Measurements from ENCODE around the gene HAUS8. TPM values are rescaled to one million over a fixed set of nuclear protein-coding genes. Genes with fewer than 3 reads are reported as not detected.

The HAUS8 gene
- total and polyA plus RNA-seq, 10 of the 15 experiments (the other 5 are each of a cell fraction or from before 2014, with no cell fraction given) = 22.7 to 43.9 (median 34.4) TPM

DNA sequence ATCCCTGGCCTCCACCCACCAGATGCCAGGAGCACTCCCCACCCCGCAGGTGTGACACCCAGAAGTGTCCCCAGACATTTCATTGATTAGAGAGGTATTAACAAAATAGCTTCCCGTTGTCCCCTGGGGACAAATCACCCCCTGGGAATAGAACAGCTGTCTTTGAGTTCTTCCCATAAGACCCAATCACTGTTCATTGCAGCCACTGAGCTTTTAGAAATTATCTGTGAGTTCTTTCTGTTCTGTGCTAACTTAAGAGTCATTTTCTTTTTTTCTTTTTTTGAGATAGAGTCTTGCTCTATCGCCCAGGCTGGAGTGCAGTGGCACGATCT is 33.2 kb upstream of the HAUS8 start:
- DNase-seq (ENCODE audit: low read depth, low spot score) = no peak
- in situ Hi-C loops (cut with MboI) = no loop called here
- Histone ChIP-seq H3K4me2 (ENCODE audit: control insufficient read depth, insufficient read depth) (peak overlapping the region; percentile 13; the same call in 1 of the 2 replicates), H3K9me3 (replicated peaks; ENCODE audit: control insufficient read depth, insufficient read depth, low read length) (no peaks in the 10 kb centered on the region), H3K27me3 (replicated peaks in 1 of 2; ENCODE audit: control insufficient read depth in 2 of 2, insufficient read depth in 2 of 2, low read length in 1 of 2) (no peaks in the 10 kb centered on the region), H3K9ac (ENCODE audit: control insufficient read depth, insufficient read depth, low read length) (no peak overlapping the region), H4K20me1 (ENCODE audit: control insufficient read depth, insufficient read depth) (0 out of 2 replicates have a peak, but pooled peaks cover 2% of the 10 kb centered on the region), H2AFZ (ENCODE audit: control insufficient read depth, low read depth, low read length) (no peak overlapping the region), H3K4me1 (ENCODE audit: control insufficient read depth, insufficient read depth, low read length) (peaks cover 73% of the 10 kb centered on the region), H3K27ac (ENCODE audit: control insufficient read depth, insufficient read depth) (peak overlapping the region; percentile 61), H3K79me2 (ENCODE audit: control insufficient read depth, insufficient read depth, low read length) (peaks cover 86% of the 10 kb centered on the region), H3K4me3 (no peak overlapping the region), H3K36me3 (ENCODE audit: control insufficient read depth in 2 of 2, insufficient read depth in 2 of 2, low read length in 1 of 2) (peaks cover 28 to 43% of the 10 kb centered on the region in 2 experiments)
- ChIA-PET CTCF (interaction anchor here (0.9 to 3.9 kb wide), 3 partner anchors 16 to 127 kb away, joined by 3 to 30 read pairs (median 3); no protein-coding TSS in a partner anchor), SMC1A (ENCODE audit: uncharacterized antibody, unreplicated experiment) (interaction anchor here (1.2 to 7.3 kb wide), 5 partner anchors 9 to 34 kb away, joined by 3 to 66 read pairs (median 4); no protein-coding TSS in a partner anchor), RAD21 (ENCODE audit: unreplicated experiment) (interaction anchor here (0.7 to 7.7 kb wide), 3 partner anchors 16 to 56 kb away, joined by 3 to 90 read pairs (median 3); no protein-coding TSS in a partner anchor), POLR2A (interaction anchor here (0.7 to 6.8 kb wide), 4 partner anchors 15 to 126 kb away, joined by 3 to 64 read pairs (median 3); no protein-coding TSS in a partner anchor)
- 1% methylated on average over 4 of the region's 4 CpGs for WGBS (ENCODE audit: insufficient coverage, insufficient replicate concordance, low lambda C conversion rate, missing lambda C conversion rate)
- TF ChIP-seq, protein P1, sequence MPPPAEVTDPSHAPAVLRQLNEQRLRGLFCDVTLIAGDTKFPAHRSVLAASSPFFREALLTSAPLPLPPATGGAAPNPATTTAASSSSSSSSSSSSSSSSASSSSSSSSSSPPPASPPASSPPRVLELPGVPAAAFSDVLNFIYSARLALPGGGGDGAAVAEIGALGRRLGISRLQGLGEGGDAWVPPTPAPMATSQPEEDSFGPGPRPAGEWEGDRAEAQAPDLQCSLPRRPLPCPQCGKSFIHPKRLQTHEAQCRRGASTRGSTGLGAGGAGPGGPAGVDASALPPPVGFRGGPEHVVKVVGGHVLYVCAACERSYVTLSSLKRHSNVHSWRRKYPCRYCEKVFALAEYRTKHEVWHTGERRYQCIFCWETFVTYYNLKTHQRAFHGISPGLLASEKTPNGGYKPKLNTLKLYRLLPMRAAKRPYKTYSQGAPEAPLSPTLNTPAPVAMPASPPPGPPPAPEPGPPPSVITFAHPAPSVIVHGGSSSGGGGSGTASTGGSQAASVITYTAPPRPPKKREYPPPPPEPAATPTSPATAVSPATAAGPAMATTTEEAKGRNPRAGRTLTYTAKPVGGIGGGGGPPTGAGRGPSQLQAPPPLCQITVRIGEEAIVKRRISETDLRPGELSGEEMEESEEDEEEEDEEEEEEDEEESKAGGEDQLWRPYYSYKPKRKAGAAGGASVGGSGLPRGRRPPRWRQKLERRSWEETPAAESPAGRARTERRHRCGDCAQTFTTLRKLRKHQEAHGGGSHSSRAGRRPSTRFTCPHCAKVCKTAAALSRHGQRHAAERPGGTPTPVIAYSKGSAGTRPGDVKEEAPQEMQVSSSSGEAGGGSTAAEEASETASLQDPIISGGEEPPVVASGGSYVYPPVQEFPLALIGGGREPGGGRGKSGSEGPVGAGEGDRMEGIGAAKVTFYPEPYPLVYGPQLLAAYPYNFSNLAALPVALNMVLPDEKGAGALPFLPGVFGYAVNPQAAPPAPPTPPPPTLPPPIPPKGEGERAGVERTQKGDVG (CRISPR knock-in tag; IDR thresholded peaks at IDR 0.05) = no peak
- TF ChIP-seq, protein P2, sequence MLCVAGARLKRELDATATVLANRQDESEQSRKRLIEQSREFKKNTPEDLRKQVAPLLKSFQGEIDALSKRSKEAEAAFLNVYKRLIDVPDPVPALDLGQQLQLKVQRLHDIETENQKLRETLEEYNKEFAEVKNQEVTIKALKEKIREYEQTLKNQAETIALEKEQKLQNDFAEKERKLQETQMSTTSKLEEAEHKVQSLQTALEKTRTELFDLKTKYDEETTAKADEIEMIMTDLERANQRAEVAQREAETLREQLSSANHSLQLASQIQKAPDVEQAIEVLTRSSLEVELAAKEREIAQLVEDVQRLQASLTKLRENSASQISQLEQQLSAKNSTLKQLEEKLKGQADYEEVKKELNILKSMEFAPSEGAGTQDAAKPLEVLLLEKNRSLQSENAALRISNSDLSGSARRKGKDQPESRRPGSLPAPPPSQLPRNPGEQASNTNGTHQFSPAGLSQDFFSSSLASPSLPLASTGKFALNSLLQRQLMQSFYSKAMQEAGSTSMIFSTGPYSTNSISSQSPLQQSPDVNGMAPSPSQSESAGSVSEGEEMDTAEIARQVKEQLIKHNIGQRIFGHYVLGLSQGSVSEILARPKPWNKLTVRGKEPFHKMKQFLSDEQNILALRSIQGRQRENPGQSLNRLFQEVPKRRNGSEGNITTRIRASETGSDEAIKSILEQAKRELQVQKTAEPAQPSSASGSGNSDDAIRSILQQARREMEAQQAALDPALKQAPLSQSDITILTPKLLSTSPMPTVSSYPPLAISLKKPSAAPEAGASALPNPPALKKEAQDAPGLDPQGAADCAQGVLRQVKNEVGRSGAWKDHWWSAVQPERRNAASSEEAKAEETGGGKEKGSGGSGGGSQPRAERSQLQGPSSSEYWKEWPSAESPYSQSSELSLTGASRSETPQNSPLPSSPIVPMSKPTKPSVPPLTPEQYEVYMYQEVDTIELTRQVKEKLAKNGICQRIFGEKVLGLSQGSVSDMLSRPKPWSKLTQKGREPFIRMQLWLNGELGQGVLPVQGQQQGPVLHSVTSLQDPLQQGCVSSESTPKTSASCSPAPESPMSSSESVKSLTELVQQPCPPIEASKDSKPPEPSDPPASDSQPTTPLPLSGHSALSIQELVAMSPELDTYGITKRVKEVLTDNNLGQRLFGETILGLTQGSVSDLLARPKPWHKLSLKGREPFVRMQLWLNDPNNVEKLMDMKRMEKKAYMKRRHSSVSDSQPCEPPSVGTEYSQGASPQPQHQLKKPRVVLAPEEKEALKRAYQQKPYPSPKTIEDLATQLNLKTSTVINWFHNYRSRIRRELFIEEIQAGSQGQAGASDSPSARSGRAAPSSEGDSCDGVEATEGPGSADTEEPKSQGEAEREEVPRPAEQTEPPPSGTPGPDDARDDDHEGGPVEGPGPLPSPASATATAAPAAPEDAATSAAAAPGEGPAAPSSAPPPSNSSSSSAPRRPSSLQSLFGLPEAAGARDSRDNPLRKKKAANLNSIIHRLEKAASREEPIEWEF (IDR thresholded peaks at IDR 0.05; ENCODE audit: insufficient replicate concordance, low read depth, low read length) = peak; percentile 63
- no peak for TF ChIP-seq WRNIP1 (IDR thresholded peaks at IDR 0.05; ENCODE audit: borderline replicate concordance, low read depth, low read length)
- no peak for TF ChIP-seq NBN (IDR thresholded peaks at IDR 0.05)
- TF ChIP-seq MEF2B (IDR thresholded peaks at IDR 0.05; ENCODE audit: partially characterized antibody, poor library complexity, severe bottlenecking) = peak; percentile 97
- no peak for TF ChIP-seq BRCA1 (IDR thresholded peaks at IDR 0.05; ENCODE audit: low read depth, low read length)
- TF ChIP-seq ZNF207 (IDR thresholded peaks at IDR 0.05; ENCODE audit: borderline replicate concordance) = no peak
- no peak for FAIRE-seq
- intact Hi-C loops (cut with micrococcal nuclease; ENCODE audit: unreplicated experiment) = no loop called here
- no TSS peak for BruUV-seq (replicated peaks)
- ATAC-seq = no peak
